SW480 (cell line): Measurements from ENCODE around the gene BRF1.
A peak's percentile ranks its signal among the peaks of the same experiment; 100 is the strongest.
"Not testable (repeated sequence)": the region's sequence is repeated elsewhere in the genome, so short reads cannot be mapped to it uniquely, and the experiment has no call there.

Experiments
- DNase-seq: peaks from one replicate; pipeline ENCODE4 v3.0.0-alpha.2; 2016; ENCODE audit warnings: low spot score

The BRF1 gene

GRCh38 chr14:105333020-105333490 is 32.3 kb upstream of the BRF1 start:
- DNase-seq: no peak

- no peak for DNase-seq
These were observed 31.6 kb upstream of the BRF1 start for GRCh38 chr14:105332350-105332874.

GRCh38 chr14:105331575-105332349 is 31.0 kb upstream of the BRF1 start:
- DNase-seq: no peak

- peak; percentile 67 for DNase-seq
These were observed 29.7 kb upstream of the BRF1 start for GRCh38 chr14:105330491-105330895.

GRCh38 chr14:105329411-105330150 is 28.8 kb upstream of the BRF1 start:
- no peak for DNase-seq

GRCh38 chr14:105328678-105329390 is 28.0 kb upstream of the BRF1 start:
- no peak for DNase-seq

- no peak for DNase-seq
These were observed 27.4 kb upstream of the BRF1 start for GRCh38 chr14:105328070-105328677.

GRCh38 chr14:105327695-105328045 is 26.9 kb upstream of the BRF1 start:
- not testable (repeated sequence) for DNase-seq

- no peak for DNase-seq
These were observed 26.3 kb upstream of the BRF1 start for GRCh38 chr14:105326891-105327694.

GRCh38 chr14:105326568-105326867 is 25.7 kb upstream of the BRF1 start:
- no peak for DNase-seq

- DNase-seq: no peak
These were observed 25.1 kb upstream of the BRF1 start for GRCh38 chr14:105325716-105326567.

- DNase-seq: no peak
These were observed 24.5 kb upstream of the BRF1 start for GRCh38 chr14:105325303-105325702.

GRCh38 chr14:105324871-105325270 is 24.1 kb upstream of the BRF1 start:
- no peak for DNase-seq

GRCh38 chr14:105324080-105324778 is 23.4 kb upstream of the BRF1 start:
- DNase-seq: no peak

GRCh38 chr14:105323663-105324062 is 22.9 kb upstream of the BRF1 start:
- DNase-seq: no peak

- DNase-seq: no peak
These were observed 22.2 kb upstream of the BRF1 start for GRCh38 chr14:105322791-105323556.

- no peak for DNase-seq
These were observed 16.7 kb upstream of the BRF1 start for GRCh38 chr14:105317546-105317945.

- DNase-seq: no peak
These were observed 16.2 kb upstream of the BRF1 start for GRCh38 chr14:105316968-105317510.

- DNase-seq: no peak
These were observed 15.8 kb upstream of the BRF1 start for GRCh38 chr14:105316577-105316941.
